ENCODE results near the gene BCL2L15. TPM values are rescaled to one million over a fixed set of nuclear protein-coding genes. Genes with fewer than 3 reads are reported as not detected.

BCL2L15 gene
- total RNA-seq (2022; extraction: Qiagen RNA extraction; ENCODE audit: low read depth), result 0.36 to 0.94 TPM (median 0.62 TPM) in 5 replicates

DNA sequence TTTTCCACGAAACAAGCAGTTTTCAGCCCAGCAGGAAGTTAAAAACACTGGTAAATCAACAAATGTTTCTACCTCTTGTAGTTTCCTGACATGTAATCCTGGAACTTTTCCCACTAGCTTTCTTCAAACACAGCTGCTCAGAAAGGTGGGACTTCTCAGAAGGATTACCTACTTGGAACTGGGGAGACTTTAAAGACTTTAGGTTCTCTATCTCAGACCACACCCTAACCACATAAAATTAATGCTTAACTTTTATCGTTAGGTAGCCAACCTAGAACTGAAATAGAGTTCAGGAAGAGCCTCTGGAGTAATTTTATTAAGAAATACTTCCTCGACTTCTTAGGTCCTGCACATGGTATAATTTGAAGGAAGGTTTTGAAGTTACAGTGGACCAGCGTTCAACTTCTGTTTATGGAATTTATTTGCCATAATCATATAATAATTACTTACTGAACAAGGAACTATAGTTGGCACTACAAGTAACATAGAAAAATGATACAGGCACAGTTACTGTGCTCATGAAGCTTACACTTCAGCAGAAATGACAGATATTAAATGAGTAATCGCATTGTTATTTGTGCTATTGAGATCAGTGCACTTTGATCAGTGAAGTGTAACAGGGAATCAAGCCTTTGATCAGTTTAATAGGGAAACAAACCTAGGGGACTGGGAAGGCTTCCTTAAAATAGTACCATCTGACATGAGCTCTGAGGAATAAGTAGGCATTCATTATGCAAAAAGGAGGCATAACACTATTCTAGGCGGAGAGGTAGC is at the start of gene BCL2L15:
TSS of gene BCL2L15 (minus strand) at position 180 of the 774 bp plus-strand sequence. CDS start 206 bp downstream, outside the sequence.

GRCh38 chr1:113928941-113929749 is 41.8 kb upstream of the BCL2L15 start, which contains the start of gene HIPK1:
HIPK1 (plus strand) TSS chr1:113929324.

GRCh38 chr1:113904674-113905434 is 17.5 kb upstream of the BCL2L15 start, which contains the start of the genes AP4B1 and DCLRE1B:
AP4B1 (minus strand) TSS chr1:113904799; CDS start chr1:113904717, 82 bp downstream.
DCLRE1B (plus strand) TSS chr1:113905326; CDS start chr1:113905587, 261 bp downstream.

GRCh38 chr1:113871597-113872113 is 15.7 kb downstream of the BCL2L15 start, which contains the start of gene PTPN22:
PTPN22 (minus strand) TSS chr1:113871712.

Other genes with a start within 250 kb of the BCL2L15 start
- gene PHTF1, start 128.1 kb downstream of the BCL2L15 start, total RNA-seq (2022; extraction: Qiagen RNA extraction; ENCODE audit: low read depth), result 14.5 to 17.8 TPM (median 16.2 TPM) in 5 replicates
- 3.4 to 3.9 TPM (median 3.8 TPM) in 5 replicates for gene RSBN1, start 75.1 kb downstream of the BCL2L15 start, total RNA-seq (2022; extraction: Qiagen RNA extraction; ENCODE audit: low read depth)
- 0.07 TPM in 1 of 5 replicates, not detected in the others for gene PTPN22, start 15.9 kb downstream of the BCL2L15 start, total RNA-seq (2022; extraction: Qiagen RNA extraction; ENCODE audit: low read depth)
- gene AP4B1, start 17.2 kb upstream of the BCL2L15 start, total RNA-seq (2022; extraction: Qiagen RNA extraction; ENCODE audit: low read depth), result 9.2 to 10.9 TPM (median 10.0 TPM) in 5 replicates
- gene DCLRE1B, start 17.7 kb upstream of the BCL2L15 start, total RNA-seq (2022; extraction: Qiagen RNA extraction; ENCODE audit: low read depth), result 8.5 to 10.2 TPM (median 9.2 TPM) in 5 replicates
- 13.7 to 16.5 TPM (median 15.7 TPM) in 5 replicates for gene HIPK1, start 41.7 kb upstream of the BCL2L15 start, total RNA-seq (2022; extraction: Qiagen RNA extraction; ENCODE audit: low read depth)
- gene OLFML3, start 91.9 kb upstream of the BCL2L15 start, total RNA-seq (2022; extraction: Qiagen RNA extraction; ENCODE audit: low read depth), result 3.7 to 4.8 TPM (median 4.0 TPM) in 5 replicates